Dedifferentiated amniotic fluid mesenchymal stem cell (primary cell): Measurements from ENCODE around the gene RALA.
"Not testable (repeated sequence)": the region's sequence is repeated elsewhere in the genome, so short reads cannot be mapped to it uniquely, and the experiment has no call there.

Experiments
- DNase-seq: peaks from one replicate; pipeline ENCODE4 v3.0.0-alpha.2; 2016; ENCODE audit errors: extremely low spot score

The RALA gene

DNA sequence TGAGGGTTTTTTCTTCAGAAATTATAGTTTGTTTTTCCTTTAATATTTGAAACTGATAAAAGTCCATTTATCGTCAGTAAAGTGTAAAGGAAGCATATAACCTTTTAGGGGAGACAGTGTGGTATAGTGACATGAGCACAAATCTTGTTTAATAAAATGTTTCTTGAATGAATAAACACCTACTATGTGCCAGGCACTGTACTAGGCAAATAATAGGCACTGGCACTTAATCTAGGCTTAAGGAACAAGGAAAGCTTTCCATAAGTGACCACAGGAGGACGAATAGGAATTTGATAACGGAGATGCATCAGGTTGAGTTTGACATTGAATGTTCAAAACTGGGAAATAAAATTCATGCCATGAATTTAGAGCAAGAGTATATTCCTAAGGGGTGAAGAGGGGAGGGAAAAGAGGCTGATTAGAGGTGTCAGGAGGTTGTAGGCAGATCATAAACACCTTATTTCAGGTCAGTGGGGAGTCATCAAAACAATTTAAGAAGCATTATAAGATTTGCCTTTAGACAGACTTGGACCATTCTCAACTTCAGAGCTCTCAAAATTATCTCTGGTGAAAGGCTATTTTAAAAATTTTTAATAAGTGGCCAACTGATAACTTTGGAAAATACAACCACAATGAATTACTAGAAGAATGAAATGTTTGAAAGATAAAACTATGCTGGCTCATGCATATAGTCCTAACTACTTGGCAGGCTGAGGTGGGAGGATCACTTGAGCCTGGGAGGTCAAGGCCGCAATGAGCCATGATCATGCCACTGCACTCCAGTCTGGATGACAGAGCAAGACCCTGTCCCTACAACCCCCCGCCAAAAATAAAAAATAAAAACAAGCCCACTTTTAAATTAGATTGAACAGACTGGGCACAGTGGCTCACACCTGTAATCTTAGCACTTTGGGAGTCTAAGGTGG is 22.4 kb downstream of the RALA start:
- no peak for DNase-seq

DNA sequence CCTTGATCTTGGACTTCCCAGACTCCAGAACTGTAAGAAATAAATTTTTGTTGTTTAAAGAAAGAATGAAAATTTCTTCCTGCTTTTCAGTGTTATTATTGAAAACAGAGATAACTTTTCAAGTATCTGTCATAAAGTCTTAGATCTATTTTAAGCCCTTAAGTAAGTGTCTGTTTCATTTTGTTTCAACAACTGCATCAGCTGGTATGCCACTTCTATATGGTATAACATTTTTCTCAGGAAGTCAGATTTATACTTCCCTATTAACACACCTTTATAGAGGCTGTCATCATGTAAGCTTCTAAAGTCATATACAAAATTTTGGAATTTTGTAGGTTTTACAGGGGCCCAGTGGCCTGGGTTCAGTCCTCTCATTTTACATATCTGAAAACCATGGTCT is 24.4 kb downstream of the RALA start:
- DNase-seq: no peak

DNA sequence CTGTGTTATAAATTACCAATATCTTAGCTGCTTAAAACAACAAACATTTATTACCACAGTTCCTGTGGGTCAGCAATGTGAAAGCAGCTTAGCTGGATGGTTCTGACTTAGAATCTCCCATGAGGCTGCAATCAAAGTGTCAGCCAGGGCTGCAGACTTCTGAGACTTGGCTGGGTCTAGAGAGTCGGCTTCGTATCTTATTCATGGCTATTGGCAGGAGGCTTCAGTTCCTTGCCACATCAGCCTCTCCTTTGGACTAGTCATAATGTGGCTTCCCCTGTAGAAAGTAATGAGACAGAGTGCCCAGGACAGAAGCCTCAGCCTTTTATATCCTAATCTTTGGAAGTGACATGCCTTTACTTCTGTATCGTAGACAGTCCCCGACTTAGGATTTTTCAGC is 27.3 kb downstream of the RALA start:
- no peak for DNase-seq

DNA sequence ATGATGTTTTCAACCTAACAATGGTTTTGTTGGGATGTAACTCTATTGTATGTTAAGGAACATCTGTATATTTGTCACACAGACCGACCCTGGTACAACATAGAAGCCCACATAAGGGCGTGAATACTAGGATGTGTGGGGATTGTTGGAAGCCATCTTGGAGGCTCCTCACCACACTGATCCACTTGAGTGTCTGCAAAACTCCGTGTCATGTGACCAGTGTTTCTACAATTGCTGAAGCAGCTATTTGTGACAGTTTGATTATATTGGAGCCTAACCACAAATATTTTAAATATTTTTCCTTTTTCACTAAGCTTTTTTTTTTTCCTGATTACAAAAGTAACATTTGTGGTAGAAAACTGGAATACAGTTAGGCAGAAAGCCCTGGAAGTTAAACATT is 27.9 kb downstream of the RALA start:
- no peak for DNase-seq

DNA sequence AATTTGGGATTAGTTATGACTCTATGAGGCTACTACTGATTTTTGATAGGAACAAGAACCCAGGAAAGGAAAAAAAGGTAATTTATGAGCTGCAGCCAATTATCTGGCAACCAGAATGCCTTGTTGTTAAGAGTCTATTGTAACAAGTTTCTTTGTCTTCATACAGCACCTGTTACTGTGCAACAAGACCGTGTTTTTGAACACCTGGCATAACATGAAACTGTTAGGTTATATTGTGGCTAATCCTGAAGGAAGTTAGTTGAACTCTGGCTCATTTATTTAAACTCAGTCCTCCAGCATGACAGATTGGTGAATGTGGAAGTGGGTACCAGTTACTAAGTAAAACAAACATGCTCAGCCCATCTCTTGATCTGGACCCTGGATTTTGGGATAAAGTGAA is 33.0 kb downstream of the RALA start:
- no peak for DNase-seq

DNA sequence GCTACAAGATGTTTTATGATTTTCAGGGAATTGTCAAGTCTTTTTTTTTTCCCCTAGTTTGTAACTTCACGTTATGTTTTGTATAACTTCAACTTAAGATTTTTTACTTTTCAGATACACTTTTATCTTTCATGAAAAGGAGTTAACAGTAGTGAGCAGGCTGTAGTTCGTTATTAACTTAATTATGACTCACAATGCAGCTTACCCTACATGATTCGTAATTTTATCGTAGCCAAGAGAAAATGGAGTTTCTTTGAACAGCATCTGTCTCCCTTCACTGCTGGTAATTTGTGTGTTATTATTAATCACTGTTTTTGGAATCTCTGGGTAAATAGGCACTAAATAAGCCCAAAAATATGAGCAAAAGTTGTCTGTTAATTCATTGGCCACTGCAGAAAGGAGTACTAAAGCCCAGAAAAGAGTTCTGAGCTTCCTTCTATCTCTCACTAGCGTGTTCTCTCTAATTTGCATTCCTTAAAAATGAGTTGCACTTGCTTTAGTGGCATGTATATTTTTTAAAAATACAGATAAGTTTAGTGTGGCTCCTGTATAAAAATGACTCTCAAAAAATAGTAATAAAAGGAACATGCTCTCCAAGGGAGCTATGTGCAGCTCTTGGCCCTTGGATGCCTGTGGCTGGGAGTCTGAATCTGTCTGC is 36.1 kb downstream of the RALA start:
- no peak for DNase-seq

DNA sequence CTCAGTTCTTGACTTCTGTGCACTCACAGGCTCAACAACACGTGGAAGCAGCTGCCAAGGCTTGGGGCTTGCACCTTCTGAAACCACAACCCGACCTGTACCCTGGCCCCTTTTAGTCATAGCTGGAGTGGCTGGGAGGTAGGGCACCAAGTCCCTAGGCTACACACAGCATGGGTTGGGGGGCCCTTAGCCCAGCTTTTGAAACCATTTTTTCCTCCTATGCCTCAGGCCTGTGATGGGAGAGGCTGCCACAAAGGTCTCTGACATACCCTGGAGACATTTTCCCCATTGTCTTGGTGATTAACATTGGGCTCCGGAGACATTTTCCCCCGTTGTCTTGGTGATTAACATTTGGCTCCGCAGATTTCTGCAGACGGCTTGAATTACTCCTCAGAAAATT is 38.6 kb downstream of the RALA start:
- DNase-seq: no peak

DNA sequence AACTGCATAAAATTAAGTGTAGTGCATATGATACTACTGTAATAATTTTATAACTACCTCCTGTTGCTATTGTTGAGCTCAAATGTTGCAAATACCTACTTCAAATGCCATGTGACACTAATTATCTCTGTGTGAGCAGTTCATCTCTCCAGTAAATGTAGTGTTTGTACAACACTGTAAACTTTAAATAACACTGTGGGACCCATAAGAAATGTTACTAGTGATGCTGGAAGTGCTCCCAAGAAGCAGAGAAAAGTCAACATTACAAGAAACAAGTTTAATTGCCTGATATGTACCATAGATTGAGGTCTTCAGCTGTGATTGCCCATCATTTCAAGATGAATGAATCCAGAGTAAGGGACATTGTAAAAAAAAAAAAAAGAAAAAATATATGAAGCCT is 39.9 kb downstream of the RALA start:
- no peak for DNase-seq

DNA sequence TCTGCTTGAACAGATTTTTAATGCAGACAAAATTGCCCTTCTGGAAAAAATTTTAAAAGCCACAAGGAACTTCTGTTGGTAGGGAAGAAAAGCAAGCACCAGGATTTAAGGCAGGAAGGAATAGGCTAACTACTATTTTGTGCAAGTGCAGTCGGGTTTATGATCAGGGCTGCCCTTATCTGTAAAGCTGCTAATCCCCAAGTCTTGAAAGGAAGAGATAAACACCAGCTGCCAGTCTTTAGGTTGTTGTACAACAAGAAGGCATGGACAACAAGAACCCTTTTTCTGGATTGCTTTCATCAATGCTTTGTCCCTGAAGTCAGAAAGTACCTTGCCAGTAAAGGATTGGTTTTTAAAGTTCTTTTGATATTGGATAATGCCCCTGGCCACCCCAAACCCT is 40.7 kb downstream of the RALA start:
- no peak for DNase-seq

DNA sequence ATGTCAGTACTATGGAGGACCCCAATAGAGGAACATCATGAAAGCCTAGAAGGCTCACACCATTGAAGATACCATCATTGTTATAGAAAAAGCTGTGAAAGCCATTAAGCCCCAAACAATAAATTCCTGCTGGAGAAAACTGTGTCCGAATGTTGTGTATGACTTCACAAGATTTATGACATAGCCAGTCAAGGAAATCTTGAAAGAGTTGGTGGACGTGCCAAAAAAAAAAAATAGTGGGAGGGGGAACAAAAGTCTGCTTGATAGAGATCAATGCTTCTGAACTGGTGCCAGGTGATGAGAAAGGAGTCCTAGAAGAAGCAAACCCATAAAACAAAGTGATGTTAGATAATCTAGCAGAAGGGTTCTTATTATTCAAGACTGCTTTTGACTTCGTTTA is 41.2 kb downstream of the RALA start:
- DNase-seq: no peak

DNA sequence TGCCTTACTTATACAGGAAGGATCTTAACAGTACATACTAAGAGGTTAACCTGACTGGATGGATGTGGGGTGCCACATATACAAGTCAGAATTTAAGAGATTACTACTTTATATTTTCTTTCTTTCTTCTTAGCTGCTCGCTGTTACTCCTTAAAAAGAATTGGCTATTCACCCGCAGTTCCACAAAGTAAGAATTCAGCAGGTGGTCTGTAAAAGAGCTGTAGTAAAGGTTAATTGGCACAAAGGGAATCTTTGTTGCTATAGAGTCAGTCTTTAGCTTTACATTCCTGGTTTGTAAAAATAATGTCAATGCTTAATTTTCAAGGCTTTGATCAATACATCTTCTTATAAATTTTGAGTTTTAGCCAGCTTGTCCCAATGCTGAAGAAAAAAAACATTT is 43.2 kb downstream of the RALA start:
- DNase-seq: no peak

DNA sequence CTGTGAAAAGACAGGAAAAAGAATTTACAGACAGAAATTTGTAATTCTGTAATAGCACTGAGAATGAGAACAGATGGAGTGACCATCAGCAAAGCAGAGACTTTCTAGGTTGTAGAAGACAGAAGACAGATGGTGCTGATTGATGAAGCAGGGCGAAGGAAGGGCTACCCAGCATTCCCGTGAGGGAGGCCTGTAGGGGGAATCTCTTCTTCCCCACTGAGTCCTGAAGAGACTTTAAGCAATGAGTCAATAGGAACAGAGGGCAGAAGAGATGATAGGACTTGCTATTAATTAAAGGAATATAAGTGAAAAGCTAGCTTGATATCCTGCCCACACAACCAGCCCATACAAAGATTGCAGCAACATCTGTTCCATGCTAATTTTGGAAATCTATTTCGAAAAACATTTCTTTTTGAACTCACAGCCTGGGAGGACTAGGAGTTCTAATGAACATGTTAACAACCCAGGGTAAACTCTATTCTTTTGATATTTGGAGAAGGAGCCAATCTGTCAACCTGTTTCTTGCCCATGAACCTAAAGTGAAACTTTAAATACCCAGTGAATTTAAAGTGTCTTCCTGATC is 44.1 kb downstream of the RALA start:
- DNase-seq: no peak

DNA sequence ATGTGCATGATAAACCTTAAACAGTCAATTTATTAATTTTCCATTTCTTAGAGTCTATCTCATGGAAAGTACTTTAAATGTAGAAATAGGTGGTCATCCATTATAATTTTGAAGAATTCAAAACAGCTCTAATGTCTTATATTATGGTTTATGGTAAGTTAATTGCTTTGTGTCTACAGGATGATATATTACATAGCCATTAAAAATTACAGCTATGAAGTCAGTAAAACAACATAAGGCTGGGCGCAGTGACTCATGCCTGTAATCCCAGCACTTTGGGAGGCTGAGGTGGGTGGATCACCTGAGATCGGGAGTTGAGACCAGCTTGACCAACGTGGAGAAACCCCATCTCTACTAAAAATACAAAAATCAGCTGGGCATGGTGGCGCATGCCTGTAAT is 44.9 kb downstream of the RALA start:
- not testable (repeated sequence) for DNase-seq

DNA sequence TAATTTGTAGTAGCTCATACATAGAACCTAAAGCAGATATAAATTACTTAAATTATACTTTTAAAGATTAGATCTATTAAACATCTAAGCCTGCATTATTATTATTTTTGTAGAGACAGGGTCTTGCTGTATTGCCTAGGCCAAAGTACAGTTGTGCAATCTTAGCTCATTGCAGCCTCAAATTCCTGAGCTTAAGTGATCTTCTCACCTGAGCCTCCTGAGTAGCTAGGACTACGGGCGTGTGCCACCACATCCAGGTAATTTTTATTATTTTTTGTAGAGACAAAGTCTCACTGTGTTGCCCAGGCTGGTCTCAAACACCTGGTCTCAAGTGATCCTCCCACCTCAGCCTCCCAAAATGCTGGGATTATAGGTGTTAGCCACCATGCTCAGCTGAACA is 46.7 kb downstream of the RALA start:
- no peak for DNase-seq

DNA sequence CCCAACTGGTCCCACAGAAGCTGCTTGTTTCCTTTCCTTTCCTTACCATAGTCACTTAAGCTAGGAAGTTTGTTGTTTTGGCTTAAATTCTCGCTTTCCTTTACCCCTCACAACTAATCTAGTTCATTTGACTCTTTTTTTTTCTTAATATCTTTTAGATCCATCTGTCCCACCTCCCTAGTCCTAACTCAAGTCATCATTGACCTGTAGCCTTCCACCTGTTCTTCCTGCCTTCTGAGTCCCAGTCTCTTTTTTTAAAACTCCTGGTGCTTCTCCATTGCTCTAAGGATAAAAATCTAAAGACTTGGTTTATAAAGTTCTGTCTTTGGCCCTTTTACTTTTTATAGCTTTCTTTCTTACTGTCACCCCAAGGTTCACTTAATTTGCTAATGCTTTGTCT is 47.6 kb downstream of the RALA start:
- DNase-seq: no peak

DNA sequence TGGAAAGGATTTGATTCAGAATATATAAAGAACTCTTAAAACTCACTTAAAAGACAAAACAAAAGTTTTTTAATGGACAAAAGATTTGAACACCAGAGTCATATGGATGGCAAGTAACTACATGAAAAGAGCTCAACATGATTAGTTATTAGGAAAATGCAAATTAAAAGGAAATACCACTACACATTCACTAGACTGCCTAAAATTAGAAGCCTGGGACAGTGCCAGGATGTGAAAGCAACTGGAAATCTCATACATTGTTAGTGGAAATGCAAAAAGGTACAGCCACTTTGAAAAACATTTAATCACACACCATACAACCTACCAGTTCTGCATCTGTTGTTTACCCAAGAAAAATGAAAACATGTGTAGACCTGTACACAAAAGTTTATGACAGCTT is 48.8 kb downstream of the RALA start:
- no peak for DNase-seq

DNA sequence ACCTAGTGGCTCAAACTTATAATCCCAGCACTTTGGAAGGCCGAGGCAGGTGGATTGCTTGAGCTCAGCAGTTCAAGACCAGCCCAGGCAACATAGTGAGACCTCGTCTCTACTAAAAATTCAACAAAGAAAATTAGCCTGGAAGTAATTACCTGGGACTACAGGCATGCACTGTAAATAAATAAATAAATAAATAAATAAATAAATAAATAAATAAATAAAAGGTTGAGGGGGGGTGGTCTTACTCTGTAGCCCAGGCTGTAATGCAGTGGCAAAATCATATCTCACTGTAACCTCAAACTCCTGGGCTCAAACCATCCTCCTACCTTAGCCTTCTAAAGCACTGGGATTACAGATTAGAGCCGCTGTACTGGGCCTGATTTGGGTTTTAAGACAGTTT is 50.5 kb downstream of the RALA start:
- no peak for DNase-seq

DNA sequence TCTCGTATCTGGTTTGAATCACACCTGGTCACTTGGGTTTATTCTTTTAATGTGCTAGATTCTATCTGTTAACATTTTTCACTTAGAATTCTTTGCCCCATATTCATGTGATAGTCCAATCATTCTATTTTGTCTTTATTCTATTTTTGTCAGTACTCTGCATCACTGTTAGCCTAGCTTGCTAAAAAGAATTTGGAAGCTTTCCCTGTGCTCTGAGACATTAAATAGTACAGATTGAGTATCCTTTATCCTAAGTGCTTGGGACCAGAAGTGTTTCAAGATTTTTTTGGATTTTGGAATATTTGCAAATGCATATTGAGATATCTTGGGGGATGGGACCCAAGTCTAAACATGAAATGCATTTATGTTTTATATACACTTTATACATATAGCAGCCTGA is 51.0 kb downstream of the RALA start:
- DNase-seq: peak; percentile 25

DNA sequence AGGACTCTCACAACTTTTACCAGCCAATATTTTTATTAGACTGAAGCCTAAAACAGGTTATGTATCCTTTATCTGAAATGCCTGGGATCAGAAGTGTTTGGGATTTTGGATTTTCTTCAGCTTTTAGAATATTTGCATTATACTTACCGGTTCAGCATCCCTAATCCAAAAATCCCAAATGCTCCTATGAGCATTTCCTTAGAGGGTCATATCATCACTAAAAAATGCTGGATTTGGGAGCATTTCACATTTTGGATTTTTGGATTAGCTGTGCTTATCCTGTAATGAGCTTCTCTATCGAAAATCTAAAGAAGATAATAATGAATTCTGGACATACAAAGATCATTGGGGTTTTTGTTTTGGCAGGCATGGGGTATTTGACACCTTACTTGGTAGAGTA is 53.0 kb downstream of the RALA start:
- no peak for DNase-seq

DNA sequence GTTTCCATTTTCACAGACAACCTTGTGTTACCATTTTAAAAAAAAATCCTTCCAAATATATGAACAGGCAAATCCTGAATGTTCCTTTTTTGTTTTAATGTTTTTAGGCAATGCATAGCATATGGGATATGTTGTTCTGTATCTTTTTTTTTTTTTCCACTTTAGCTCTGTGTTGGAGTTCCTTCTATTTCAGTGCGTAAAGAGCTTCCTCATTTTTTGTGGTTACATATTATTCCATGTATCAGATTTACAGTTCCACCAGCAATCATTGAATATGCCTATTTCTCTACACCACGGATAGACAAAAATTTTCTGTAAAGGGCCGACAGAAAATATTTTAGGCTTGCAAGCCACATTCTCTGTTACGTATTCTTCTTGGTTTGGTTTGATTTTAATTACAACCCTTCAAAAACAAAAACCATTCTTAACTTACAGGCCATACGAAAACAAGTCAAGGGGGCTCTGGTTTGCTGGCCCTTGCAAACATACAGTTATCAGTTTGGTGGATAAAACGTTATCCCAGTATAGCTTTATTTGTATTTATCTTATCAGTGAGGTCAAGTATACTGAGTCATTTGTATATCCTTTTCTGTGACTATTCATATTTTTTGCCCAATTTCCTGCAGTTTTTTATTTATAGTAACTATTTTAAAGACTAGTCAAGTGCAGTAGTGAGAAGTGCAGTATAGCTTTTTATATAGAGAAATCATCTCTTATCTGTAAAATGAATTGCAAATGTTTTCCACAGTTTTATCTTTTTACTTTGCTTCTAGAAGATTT is 55.7 kb downstream of the RALA start:
- DNase-seq: no peak

DNA sequence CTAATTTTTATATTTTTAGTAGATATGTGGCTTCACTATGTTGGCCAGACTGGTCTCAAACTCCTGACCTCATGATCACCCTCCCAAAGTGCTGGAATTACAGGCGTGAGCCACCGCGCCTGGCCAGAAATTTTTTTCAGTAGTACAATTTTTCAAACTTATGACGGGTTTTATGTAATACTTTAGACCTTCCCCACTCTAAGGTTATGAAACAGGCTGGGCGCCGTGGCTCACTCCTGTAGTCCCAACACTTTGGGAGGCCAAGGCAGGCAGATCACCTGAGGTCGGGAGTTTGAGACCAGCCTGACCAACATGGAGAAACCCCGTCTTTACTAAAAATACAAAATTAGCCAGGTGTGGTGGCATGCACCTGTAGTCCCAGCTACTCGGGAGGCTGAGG is 56.5 kb downstream of the RALA start:
- not testable (repeated sequence) for DNase-seq

DNA sequence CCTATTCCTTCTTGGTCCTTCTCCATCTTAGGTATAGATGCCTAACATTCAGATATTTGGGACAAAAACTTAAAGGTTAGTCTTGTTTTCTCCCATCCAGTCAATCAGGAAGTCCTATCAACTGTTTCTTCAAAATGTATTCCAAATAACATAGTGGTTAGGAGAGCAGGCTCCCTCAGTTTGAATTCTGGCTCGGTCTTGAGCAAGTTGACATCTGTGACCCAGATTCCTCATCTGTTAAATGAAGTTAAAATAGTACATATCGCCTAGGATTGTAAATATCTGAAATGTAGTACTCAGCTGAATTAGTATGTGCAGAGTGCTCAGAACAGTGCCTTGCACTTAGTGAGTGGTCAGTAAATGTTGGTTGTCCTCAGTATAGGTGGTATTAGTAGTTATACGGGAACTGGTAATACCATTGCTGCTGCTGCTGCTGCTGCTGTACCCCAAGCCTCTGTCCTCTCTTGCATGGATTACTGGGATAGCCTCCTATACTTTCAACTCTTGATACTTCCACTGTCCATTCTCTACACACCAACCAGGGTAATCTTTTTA is 58.6 kb downstream of the RALA start:
- no peak for DNase-seq
